HPDE6-E6E7 (cell line): Measurements from ENCODE around the gene FAM47E.
A peak's percentile ranks its signal among the peaks of the same experiment; 100 is the strongest.

ENCODE experiments used
- DNase-seq: peaks from one replicate; pipeline ENCODE4 v3.0.0; 2011; ENCODE audit warnings: missing footprints; ENCODE audit errors: extremely low spot score

Gene FAM47E

DNA sequence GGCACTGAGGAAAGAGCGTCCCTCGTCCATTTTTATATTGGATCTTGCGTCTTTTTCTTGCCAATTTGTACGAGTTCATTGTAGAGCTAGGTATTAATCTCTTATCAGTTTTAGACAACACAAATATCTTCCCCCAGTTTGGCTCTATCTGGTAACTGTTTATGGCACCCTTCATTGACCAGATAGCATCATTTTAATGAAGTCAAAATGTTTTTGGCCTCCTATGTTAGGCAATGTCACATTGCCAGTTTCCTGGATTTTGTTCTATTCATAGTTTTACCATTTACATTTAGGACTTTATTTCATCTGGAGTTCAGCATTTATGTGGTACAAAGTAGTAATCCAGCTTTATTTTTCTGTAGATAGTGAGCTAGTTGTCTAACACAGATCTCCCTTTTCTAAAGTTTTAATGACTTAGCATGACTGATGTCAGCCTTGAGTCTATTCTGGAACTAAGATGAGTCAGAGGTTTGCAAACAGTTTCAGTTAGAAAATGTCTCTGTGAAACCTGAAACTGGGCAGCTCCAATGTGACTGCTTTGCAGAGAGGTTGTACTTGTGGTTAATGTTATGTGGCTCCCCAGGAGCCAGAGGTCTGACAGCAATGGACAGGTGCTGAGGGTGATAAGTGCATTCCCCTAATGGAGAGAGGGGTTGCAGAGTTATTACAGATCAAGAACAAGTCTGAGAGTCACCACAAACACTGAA lies 49.7 kb downstream of the FAM47E start:
- peak; percentile 67 for DNase-seq

DNA sequence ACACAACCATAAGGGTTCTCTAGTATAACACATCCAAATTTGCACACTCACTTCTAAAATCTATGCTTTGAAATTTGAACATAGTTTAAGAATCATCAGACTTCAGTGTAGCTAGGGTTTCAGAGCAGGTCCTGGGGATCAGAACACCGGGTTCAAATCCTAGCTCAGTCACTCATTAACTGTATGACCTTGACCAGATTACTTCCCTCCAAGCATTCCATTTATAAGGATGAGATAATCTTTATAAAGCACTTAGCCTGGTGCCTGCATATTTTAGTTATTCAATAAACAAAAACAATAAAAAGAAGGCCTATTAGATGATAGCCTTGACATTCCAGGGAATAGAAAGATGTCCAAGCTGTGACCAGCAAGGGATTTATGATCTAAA lies 50.2 kb downstream of the FAM47E start:
- no peak for DNase-seq

- no peak for DNase-seq
Observed at GRCh38 chr4:76302826-76303438, 51.4 kb downstream of the FAM47E start.

GRCh38 chr4:76305033-76305687 lies 53.6 kb downstream of the FAM47E start:
- DNase-seq, result no peak

DNA sequence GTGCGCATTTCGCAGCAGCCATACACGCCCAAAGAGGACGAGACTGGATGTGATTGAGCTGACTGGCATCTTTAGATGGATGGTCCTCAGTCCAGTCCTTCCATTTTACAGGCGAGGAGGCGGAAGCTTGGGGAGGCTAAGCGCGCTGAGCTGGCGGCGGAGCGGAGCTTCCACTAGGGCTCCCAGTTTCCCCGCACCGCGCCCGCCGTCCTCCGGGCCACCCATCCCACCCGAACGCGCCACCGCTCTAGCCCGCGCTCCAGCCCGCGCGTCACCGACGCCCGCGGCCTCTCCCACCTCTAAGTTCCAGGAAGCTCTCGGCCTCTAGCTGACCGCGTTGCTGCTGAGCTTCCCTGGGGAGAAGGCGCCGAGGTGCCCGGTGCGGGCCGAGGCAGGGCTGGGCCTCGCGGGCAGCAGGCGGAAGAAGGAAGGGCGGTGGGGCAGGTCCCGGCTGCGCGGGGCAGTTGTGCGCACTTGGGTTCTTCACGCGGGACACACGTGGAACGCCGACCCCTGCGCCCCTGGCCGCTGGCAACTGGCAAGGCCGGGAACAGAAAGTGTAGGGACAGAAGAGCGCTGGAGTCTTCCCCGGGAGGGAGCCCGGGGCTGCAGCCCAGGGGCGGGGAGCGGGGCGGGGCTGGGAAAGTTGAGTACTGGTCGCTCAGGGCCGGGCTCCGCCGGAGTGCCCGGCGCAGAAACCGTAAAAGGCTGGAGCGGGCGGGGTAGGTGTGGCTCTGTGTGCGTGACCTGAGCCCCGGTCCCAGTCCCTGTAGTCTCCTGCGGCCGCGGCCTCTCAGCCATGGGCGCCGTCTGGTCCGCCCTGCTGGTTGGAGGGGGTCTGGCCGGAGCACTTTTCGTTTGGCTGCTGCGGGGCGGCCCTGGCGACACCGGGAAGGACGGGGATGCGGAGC lies 54.7 kb downstream of the FAM47E start, which contains the start of gene STBD1:
TSS of gene STBD1 (plus strand) at position 763 of the 911 bp plus-strand sequence. CDS start at position 800, 37 bp downstream.
- peak; percentile 36 for DNase-seq

GRCh38 chr4:76306882-76307659 lies 55.5 kb downstream of the FAM47E start:
- DNase-seq, result peak; percentile 50

DNA sequence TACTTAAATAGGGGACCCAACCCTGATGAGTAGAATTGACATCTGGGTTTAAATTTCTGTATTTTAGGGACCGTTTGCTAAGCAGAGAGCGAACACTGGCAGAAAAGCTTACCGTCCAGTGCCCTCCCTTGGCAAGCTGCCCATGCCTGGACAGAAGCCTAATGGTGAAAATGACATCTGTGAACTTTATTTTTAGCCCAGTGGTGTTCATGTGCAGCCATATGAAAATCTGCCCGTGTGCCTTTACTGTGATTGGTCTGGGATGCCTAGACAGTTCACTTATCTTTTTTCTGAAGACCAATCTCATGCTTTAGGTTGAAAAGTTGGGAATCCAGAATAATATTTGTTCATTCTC lies 56.1 kb downstream of the FAM47E start:
- DNase-seq, result no peak

DNA sequence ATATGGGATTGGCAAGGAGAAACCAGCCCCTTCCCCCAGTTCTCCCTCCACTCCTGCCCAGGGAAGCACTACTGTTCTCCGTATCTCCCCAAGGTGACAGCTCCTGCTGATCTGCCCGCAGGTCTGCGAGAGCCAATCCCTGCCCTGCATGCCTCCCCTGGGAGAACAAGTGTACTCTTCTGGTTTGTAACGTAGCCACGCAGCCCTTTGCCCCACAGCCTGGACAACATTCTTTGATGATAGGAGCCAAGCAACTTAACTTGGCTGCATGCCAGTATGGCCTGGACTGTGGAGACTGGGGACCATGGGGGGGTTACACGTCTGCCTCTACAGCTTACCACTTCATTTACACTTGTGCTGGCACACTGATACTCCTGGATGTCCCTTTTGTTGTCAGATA lies 57.0 kb downstream of the FAM47E start:
- DNase-seq, result no peak

DNA sequence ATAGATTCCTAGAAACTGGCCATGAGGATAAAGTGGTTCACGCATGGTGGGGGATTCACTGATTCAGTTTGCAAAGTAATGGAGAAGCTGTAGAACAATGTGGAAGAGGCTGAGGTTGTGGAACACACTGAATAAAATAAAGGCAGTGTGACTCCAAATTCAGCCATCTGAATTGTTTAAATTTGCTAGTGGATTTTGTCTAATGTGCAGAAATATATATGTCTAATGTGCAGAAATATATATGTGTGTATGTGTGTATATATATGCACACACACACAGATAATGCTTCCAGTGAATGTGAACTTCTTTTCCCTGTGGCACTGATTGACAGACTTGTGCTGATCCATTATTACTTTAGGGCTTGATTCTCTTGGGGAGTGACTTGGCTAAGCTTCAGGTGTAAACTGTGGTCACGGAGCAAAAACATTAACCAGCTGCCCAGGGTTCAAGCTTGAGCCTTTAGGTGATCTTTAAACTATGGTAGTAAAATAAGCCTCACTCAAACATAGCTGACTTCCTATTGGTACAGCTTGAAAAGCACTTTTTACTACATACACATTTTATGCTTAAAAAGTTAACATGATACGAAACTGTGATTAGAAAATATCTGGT lies 58.5 kb downstream of the FAM47E start:
- no peak for DNase-seq

GRCh38 chr4:76310683-76311082 lies 59.2 kb downstream of the FAM47E start:
- no peak for DNase-seq

- DNase-seq, result no peak
Observed at GRCh38 chr4:76311896-76312331, 60.4 kb downstream of the FAM47E start.

DNA sequence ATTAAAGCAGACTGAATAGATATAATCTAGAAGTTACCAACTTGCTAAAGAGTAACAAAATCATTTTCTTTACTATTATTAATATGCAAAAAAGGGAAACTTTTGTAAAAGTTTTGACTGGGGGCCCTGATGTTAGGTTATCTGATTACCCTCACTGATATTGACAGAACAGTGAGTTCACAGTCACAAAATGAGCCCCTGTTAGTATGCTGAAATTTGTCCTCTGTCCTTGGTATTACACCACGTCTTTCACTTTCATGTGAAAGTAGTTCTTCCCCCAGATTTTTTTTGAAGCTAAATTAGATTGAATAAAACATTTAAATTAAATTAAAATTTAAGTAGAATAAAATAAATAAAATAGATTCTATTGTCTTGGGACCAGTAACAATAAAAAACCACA lies 60.9 kb downstream of the FAM47E start:
- DNase-seq, result no peak

GRCh38 chr4:76313547-76313946 lies 62.0 kb downstream of the FAM47E start:
- DNase-seq, result no peak

DNA sequence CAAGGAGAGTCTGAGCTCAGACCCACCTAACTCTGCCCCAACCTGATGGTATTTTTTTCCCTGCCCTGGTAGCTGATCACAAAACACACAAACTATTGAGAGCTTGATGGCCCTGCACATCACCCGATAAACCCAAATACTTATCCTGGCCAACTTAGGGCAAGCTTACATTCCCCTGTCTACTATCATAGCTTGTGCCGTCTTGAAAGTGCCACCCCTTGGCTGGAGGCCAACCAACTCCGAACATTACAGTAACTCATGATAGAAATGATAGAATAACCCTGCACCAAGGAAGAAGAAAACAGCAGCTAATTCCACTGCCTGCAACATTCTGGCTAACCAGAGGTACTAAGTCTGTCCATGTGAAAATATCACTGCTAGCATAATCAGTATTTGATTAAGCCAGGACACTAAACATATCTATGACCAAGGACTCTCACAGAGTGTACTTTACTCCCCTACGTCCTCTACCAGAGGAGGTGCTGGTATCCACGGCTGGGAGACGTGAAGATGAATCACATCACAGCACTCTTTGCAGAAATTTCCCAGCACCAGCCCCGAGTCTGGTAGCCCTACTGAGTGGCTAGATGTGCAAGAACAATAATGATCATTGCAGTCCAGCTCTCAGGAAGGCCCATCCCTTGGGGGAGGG lies 63.9 kb downstream of the FAM47E start:
- DNase-seq, result no peak

- no peak for DNase-seq
Observed at GRCh38 chr4:76316131-76316530, 64.6 kb downstream of the FAM47E start.

GRCh38 chr4:76322236-76322635 lies 70.7 kb downstream of the FAM47E start:
- no peak for DNase-seq

DNA sequence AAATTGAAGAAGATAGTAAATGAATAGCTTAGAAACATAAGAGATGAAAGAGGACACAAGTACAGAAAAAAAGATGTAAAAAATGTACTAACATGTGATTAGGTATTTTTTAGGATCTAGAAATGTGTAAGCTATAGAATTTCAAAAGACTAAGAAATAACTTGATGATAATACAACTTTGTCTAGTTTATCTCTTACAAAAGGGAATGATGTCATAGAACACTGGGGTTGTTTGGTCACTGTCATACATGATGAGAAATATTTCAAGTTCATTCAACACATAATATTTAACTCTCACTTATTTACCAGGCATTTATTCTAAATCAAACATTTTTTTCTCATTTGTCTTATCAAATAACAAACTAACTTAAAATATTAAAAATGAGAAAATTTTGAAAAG lies 73.6 kb downstream of the FAM47E start:
- no peak for DNase-seq

DNA sequence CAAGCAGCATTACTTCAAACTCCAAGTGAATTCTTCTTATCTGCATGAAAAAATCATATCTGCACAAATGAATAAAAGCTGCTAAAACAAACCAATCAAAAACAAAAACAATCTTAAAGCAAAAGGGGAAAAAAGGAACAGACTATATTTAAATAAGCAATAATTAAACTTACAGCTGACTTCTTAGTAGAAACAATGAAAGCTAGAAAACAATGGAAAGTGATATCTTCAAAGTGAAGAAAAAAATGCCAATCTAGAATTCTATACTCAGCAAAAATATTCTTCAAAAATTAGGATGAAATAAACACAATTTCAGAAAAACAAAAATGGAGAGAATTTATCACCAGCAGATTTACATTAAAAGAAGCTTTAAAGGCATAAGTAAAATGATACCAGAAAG lies 75.0 kb downstream of the FAM47E start:
- no peak for DNase-seq
